K562 (cell line): Measurements from ENCODE around the gene SMAP2. TPM values are rescaled to one million over a fixed set of nuclear protein-coding genes. Genes with fewer than 3 reads are reported as not detected.
A peak's percentile ranks its signal among the peaks of the same experiment; 100 is the strongest.

Source experiments
- BRD9 ChIP-seq: fragments of 450-650 bp; IDR thresholded peaks from 2 replicates; pipeline ENCODE4 v1.6.1; 2018; ENCODE audit warnings: low read depth; ENCODE audit not compliant: partially characterized antibody
- CREB1 ChIP-seq, 2 experiments: sonication (generic) in 1 of 2; formaldehyde crosslinking in 1 of 2; IDR thresholded peaks; 2 replicates each; pipeline versions ENCODE4 v1.6.1 to v1.8.0; 2012 to 2022; ENCODE audit warnings: inconsistent platforms in 1 of 2, mild to moderate bottlenecking in 1 of 2, missing genetic modification reagents in 1 of 2, moderate library complexity in 1 of 2
- ETV5 ChIP-seq: sonication (generic); formaldehyde crosslinking; IDR thresholded peaks from 2 replicates; pipeline ENCODE4 v1.4.0; 2020; ENCODE audit warnings: low read depth, mild to moderate bottlenecking, missing genetic modification reagents
- HCFC1 ChIP-seq: IDR thresholded peaks from 2 replicates; pipeline ENCODE4 v1.6.1; 2012; ENCODE audit warnings: low read depth, low read length, improper control_type of control experiment
- LCOR ChIP-seq: sonication (generic); formaldehyde crosslinking; IDR thresholded peaks from 2 replicates; pipeline ENCODE4 v1.8.0; 2022; ENCODE audit warnings: mild to moderate bottlenecking, missing genetic modification reagents
- NCOA6 ChIP-seq: fragments of 450-650 bp; IDR thresholded peaks from 2 replicates; pipeline ENCODE4 v1.6.1; 2017; ENCODE audit warnings: mild to moderate bottlenecking
- RAD21 ChIP-seq, 2 experiments: fragments of 250-450 bp in 1 of 2; fragments of 450-650 bp in 1 of 2; sonication (Bioruptor Pico) in 1 of 2; formaldehyde crosslinking in 1 of 2; IDR thresholded peaks in 1 of 2; conservative IDR thresholded peaks in 1 of 2; 2 replicates each; pipeline versions ENCODE4 v1.4.0 to v1.8.0; 2020 to 2022; ENCODE audit warnings: mild to moderate bottlenecking in 2 of 2, moderate library complexity in 1 of 2
- RBM34 ChIP-seq: fragments of 200-400 bp; formaldehyde crosslinking; IDR thresholded peaks from 2 replicates; pipeline ENCODE4 v1.6.1; 2018; ENCODE audit warnings: low read length, borderline replicate concordance; ENCODE audit not compliant: insufficient read depth
- SIN3A ChIP-seq, 2 experiments: fragments of 150-350 bp in 1 of 2; IDR thresholded peaks; 2 replicates each; pipeline ENCODE4 v1.6.1; 2011 to 2016; ENCODE audit warnings: borderline replicate concordance in 2 of 2, low read depth in 2 of 2, low read length in 2 of 2, mild to moderate bottlenecking in 2 of 2, moderate library complexity in 2 of 2; ENCODE audit not compliant: control insufficient read depth in 1 of 2
- SMAD3 ChIP-seq: fragments of 450-650 bp; formaldehyde crosslinking; conservative IDR thresholded peaks from 2 replicates; pipeline ENCODE4 v1.4.0; 2020; ENCODE audit warnings: mild to moderate bottlenecking
- SRSF3 ChIP-seq: fragments of 200-400 bp; formaldehyde crosslinking; IDR thresholded peaks from 2 replicates; pipeline ENCODE4 v1.6.1; 2016; ENCODE audit warnings: mild to moderate bottlenecking, low read length, moderate library complexity; ENCODE audit not compliant: insufficient read depth
- XRCC4 ChIP-seq: IDR thresholded peaks from one replicate; pipeline ENCODE4 v1.6.1; 2011; ENCODE audit not compliant: insufficient read depth, insufficient read length; ENCODE audit errors: extremely low read depth
- YY1 ChIP-seq, 3 experiments: IDR thresholded peaks; 2 replicates each; pipeline ENCODE4 v1.6.1; 2011; ENCODE audit warnings: low read length in 2 of 3, mild to moderate bottlenecking in 2 of 3, moderate library complexity in 2 of 3, borderline replicate concordance in 1 of 3, control low read depth in 1 of 3, low read depth in 1 of 3; ENCODE audit not compliant: insufficient read depth in 3 of 3, insufficient replicate concordance in 2 of 3, control insufficient read depth in 1 of 3, insufficient read length in 1 of 3; ENCODE audit errors: extremely low read depth in 1 of 3
- ZNF57 ChIP-seq: fragments of 450-650 bp; formaldehyde crosslinking; IDR thresholded peaks from 2 replicates; pipeline ENCODE4 v1.4.0; 2020; ENCODE audit warnings: mild to moderate bottlenecking, moderate library complexity
- polyA plus RNA-seq, 8 experiments: library from polyadenylated mRNA; depleted of rRNA in 4 of 8; stranded (reverse) in 5 of 8; unstranded in 3 of 8; fragments of >200 nt; fragmentation: Nextera tagmentation in 2 of 8; fragmentation: Illumina TruSeq in 1 of 8; extraction: Ambion mirVana in 2 of 8; extraction: Trizol in 1 of 8; gene quantifications; 2 replicates each; pipeline versions ENCODE4 v1.2.1 to v1.2.3, GENCODE V29; 2011 to 2014; ENCODE audit warnings: inconsistent platforms in 1 of 8, missing spikeins in 1 of 8
- total RNA-seq, 7 experiments: library from RNA; depleted of rRNA in 6 of 7; stranded (reverse); fragments of >200 nt in 6 of 7; fragmentation: Illumina TruSeq in 2 of 7; extraction: Trizol in 2 of 7; gene quantifications; 2 replicates each; pipeline versions ENCODE4 v1.2.1 to v1.2.3, GENCODE V29; 2011 to 2021; ENCODE audit warnings: low replicate concordance in 1 of 7
- TF ChIP-seq, protein P1 (sequence below): sonication (generic); formaldehyde crosslinking; IDR thresholded peaks from 2 replicates; pipeline ENCODE4 v1.9.0; 2022; ENCODE audit warnings: mild to moderate bottlenecking, missing genetic modification reagents
- TF ChIP-seq, protein P2 (sequence below): sonication (generic); IDR thresholded peaks from 2 replicates; pipeline ENCODE4 v1.6.1; 2016
- TF ChIP-seq, protein P3 (sequence below): fragments of 450-650 bp; formaldehyde crosslinking; IDR thresholded peaks from 2 replicates; pipeline ENCODE4 v1.4.0; 2022; ENCODE audit warnings: mild to moderate bottlenecking, moderate library complexity
- TF ChIP-seq, protein P4 (sequence below): fragments of 200-800 bp; sonication (Bioruptor generic); IDR thresholded peaks from 2 replicates; pipeline ENCODE4 v1.6.1; 2016; ENCODE audit warnings: missing genetic modification characterization, missing compliant biosample characterization

SMAP2 gene
- total and polyA plus RNA-seq, 9 of the 15 experiments (the other 6 are each of a cell fraction or from before 2014, with no cell fraction given): 38.7 to 212 (median 94.1) TPM

DNA sequence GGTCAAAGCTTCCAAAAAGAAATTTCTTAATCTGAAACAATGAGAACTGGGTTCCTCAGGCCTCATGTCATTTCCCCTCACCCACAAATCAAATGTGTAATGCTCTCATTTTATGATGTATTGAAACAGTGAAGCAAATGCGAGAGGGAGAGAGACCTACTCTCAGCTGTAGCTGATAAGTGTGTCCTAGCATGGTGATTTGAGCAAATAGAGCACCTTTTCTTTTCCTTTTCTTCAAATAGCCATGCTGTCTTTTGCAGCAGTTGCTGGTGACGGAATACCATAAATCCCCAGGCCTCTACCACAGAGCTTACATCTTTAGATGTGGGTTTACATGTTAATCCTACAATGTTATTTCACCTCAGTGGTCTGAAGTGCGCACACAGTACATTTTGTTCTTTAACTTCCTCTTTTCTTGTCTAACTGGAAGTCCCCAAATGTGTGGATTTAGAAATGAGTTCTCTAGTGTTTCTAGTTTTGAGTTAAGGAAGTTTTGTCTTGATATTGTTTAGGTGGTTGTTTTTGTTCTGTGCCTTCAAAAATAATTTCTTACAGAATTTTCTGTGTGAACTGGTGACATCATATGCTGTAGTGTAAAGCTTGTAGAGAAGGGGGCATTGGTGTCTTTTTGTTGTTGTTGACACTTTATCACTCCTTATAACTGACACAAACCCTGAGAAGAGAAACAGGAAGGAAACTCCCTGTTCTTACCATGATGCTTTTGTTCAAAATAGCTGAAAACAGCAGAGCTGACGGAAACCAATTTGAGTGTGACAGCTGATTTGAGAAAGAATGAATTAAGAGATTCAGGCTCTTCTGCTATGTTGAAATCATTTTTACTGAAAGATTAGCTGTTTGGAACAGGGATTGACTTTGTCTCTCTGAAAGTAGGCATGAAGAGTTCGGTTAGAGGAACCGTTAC, 12.2 kb downstream of the SMAP2 start (continued):
- TF ChIP-seq XRCC4: no peak
- TF ChIP-seq RBM34: no peak
- TF ChIP-seq, protein P1, sequence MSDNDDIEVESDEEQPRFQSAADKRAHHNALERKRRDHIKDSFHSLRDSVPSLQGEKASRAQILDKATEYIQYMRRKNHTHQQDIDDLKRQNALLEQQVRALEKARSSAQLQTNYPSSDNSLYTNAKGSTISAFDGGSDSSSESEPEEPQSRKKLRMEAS (CRISPR knock-in tag): no peak
- no peak for TF ChIP-seq ETV5 (CRISPR knock-in tag)
- TF ChIP-seq CREB1 (IDR thresholded peaks at IDR 0.05): no peak
- no peak for TF ChIP-seq CREB1 (CRISPR knock-in tag; IDR thresholded peaks at IDR 0.05)
- TF ChIP-seq, protein P2, sequence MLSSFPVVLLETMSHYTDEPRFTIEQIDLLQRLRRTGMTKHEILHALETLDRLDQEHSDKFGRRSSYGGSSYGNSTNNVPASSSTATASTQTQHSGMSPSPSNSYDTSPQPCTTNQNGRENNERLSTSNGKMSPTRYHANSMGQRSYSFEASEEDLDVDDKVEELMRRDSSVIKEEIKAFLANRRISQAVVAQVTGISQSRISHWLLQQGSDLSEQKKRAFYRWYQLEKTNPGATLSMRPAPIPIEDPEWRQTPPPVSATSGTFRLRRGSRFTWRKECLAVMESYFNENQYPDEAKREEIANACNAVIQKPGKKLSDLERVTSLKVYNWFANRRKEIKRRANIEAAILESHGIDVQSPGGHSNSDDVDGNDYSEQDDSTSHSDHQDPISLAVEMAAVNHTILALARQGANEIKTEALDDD: peak; percentile 96
- no peak for TF ChIP-seq NCOA6
- TF ChIP-seq, protein P3, sequence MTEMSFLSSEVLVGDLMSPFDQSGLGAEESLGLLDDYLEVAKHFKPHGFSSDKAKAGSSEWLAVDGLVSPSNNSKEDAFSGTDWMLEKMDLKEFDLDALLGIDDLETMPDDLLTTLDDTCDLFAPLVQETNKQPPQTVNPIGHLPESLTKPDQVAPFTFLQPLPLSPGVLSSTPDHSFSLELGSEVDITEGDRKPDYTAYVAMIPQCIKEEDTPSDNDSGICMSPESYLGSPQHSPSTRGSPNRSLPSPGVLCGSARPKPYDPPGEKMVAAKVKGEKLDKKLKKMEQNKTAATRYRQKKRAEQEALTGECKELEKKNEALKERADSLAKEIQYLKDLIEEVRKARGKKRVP (CRISPR knock-in tag): no peak
- no peak for TF ChIP-seq YY1 (IDR thresholded peaks at IDR 0.05; ENCODE audit: borderline replicate concordance in 1 of 3, control insufficient read depth in 1 of 3, extremely low read depth in 1 of 3, insufficient read depth in 3 of 3, insufficient read length in 1 of 3, insufficient replicate concordance in 2 of 3, low read depth in 1 of 3, low read length in 2 of 3)
- no peak for TF ChIP-seq ZNF57 (CRISPR knock-in tag)
- TF ChIP-seq LCOR (CRISPR knock-in tag): no peak
- TF ChIP-seq SIN3A (IDR thresholded peaks at IDR 0.05; ENCODE audit: borderline replicate concordance in 2 of 2, control insufficient read depth in 1 of 2, low read depth in 2 of 2, low read length in 2 of 2): no peak
- no peak for TF ChIP-seq HCFC1
- TF ChIP-seq BRD9: peak; percentile 56
- no peak for TF ChIP-seq SRSF3
- TF ChIP-seq SMAD3: no peak
- no peak for TF ChIP-seq RAD21 (CRISPR knock-in tag; conservative IDR thresholded peaks at IDR 0.05 in 1 of 2, IDR thresholded peaks at IDR 0.05 in 1 of 2)
- TF ChIP-seq, protein P4, sequence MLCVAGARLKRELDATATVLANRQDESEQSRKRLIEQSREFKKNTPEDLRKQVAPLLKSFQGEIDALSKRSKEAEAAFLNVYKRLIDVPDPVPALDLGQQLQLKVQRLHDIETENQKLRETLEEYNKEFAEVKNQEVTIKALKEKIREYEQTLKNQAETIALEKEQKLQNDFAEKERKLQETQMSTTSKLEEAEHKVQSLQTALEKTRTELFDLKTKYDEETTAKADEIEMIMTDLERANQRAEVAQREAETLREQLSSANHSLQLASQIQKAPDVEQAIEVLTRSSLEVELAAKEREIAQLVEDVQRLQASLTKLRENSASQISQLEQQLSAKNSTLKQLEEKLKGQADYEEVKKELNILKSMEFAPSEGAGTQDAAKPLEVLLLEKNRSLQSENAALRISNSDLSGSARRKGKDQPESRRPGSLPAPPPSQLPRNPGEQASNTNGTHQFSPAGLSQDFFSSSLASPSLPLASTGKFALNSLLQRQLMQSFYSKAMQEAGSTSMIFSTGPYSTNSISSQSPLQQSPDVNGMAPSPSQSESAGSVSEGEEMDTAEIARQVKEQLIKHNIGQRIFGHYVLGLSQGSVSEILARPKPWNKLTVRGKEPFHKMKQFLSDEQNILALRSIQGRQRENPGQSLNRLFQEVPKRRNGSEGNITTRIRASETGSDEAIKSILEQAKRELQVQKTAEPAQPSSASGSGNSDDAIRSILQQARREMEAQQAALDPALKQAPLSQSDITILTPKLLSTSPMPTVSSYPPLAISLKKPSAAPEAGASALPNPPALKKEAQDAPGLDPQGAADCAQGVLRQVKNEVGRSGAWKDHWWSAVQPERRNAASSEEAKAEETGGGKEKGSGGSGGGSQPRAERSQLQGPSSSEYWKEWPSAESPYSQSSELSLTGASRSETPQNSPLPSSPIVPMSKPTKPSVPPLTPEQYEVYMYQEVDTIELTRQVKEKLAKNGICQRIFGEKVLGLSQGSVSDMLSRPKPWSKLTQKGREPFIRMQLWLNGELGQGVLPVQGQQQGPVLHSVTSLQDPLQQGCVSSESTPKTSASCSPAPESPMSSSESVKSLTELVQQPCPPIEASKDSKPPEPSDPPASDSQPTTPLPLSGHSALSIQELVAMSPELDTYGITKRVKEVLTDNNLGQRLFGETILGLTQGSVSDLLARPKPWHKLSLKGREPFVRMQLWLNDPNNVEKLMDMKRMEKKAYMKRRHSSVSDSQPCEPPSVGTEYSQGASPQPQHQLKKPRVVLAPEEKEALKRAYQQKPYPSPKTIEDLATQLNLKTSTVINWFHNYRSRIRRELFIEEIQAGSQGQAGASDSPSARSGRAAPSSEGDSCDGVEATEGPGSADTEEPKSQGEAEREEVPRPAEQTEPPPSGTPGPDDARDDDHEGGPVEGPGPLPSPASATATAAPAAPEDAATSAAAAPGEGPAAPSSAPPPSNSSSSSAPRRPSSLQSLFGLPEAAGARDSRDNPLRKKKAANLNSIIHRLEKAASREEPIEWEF (CRISPR knock-in tag): no peak
